ENCODE results near the gene DMRT1. TPM values are rescaled to one million over a fixed set of nuclear protein-coding genes. Genes with fewer than 3 reads are reported as not detected.

The DMRT1 gene
- total RNA-seq, 1 donor from 2014 or later = not detected

DNA sequence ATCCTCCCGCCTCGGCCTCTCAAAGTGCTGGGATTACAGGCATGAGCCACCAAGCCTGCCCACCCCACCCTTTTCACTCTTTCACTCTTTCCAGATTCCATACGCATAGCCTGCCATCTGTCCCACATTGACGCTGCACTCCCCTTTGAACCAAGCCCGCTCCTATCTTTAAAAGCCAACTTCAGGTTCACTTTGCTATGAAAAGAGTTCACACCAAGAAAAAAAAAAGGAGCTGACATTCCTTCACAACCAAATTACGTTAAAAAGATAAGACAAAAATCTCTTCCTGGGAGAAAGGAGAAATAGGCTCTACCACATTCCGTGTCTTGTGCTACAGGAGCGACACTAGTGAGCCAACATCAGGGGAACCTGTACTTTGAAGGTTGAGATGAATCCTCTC lies 41.5 kb downstream of the DMRT1 start:
- no peaks in the 10 kb centered on the region for H3K4me1 Mint-ChIP-seq
- TF ChIP-seq, protein P1, sequence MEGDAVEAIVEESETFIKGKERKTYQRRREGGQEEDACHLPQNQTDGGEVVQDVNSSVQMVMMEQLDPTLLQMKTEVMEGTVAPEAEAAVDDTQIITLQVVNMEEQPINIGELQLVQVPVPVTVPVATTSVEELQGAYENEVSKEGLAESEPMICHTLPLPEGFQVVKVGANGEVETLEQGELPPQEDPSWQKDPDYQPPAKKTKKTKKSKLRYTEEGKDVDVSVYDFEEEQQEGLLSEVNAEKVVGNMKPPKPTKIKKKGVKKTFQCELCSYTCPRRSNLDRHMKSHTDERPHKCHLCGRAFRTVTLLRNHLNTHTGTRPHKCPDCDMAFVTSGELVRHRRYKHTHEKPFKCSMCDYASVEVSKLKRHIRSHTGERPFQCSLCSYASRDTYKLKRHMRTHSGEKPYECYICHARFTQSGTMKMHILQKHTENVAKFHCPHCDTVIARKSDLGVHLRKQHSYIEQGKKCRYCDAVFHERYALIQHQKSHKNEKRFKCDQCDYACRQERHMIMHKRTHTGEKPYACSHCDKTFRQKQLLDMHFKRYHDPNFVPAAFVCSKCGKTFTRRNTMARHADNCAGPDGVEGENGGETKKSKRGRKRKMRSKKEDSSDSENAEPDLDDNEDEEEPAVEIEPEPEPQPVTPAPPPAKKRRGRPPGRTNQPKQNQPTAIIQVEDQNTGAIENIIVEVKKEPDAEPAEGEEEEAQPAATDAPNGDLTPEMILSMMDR (conservative IDR thresholded peaks at IDR 0.05) = no peak
- H3K9me3 Mint-ChIP-seq = no peaks in the 10 kb centered on the region
- no peak for DNase-seq (ENCODE audit: low read depth, low spot score)
- no peaks in the 10 kb centered on the region for H3K36me3 Mint-ChIP-seq (ENCODE audit: low read depth)
- peaks cover 35% of the 10 kb centered on the region for H3K27me3 Mint-ChIP-seq (ENCODE audit: low read depth)
- no peak overlapping the region for H3K27ac Mint-ChIP-seq (ENCODE audit: unreplicated experiment)
- H3K4me3 Mint-ChIP-seq = no peak overlapping the region

DNA sequence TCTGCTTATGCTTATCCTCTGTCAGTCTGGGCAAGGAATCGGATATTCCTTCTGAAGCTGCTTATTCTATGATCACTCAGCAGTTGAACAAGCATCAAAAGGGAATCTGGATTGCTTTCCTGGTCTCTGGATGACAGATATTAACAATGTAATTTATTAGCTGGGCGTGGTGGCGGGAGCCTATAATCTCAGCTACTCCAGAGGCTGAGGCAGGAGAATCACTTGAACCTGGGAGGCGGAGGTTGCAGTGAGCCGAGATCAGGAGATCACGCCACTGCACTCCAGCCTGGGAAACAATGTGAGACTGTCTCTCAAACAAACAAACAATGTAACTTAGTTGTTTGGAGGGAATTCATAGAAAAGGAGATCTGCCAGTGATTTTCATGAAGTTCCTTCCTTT lies 45.4 kb downstream of the DMRT1 start:
- Mint-ChIP-seq H3K9me3 (no peaks in the 10 kb centered on the region), H3K27ac (ENCODE audit: unreplicated experiment) (no peak overlapping the region), H3K4me3 (no peak overlapping the region), H3K4me1 (no peaks in the 10 kb centered on the region), H3K27me3 (ENCODE audit: low read depth) (peaks cover 18% of the 10 kb centered on the region), H3K36me3 (ENCODE audit: low read depth) (no peaks in the 10 kb centered on the region)
- TF ChIP-seq, protein P1 (conservative IDR thresholded peaks at IDR 0.05) = no peak
- no peak for DNase-seq (ENCODE audit: low read depth, low spot score)

DNA sequence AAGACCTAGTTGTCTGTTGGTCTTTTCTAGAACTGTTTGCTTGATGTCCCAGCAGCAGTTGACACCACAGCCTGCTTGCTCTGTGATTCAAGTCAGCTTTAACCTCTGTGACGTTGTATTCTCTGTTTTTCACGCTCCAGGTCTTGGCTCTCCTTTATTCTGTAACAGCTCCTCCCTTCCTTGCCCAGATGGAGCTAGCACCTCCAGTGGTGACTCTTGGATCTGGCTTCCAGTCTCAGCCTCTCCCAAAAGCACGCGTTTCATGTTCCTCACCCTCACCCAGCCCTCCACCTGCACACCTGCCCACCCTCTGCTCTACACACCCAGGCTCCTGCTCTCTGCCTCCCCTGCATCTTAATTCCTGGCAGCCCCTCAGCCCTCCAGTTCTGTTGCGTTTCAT lies 50.6 kb downstream of the DMRT1 start:
- Mint-ChIP-seq H3K27me3 (ENCODE audit: low read depth) (peaks cover 25% of the 10 kb centered on the region), H3K4me1 (no peaks in the 10 kb centered on the region), H3K9me3 (no peaks in the 10 kb centered on the region), H3K36me3 (ENCODE audit: low read depth) (no peaks in the 10 kb centered on the region), H3K27ac (ENCODE audit: unreplicated experiment) (no peak overlapping the region), H3K4me3 (no peak overlapping the region)
- TF ChIP-seq, protein P1 (conservative IDR thresholded peaks at IDR 0.05) = no peak
- no peak for DNase-seq (ENCODE audit: low read depth, low spot score)

DNA sequence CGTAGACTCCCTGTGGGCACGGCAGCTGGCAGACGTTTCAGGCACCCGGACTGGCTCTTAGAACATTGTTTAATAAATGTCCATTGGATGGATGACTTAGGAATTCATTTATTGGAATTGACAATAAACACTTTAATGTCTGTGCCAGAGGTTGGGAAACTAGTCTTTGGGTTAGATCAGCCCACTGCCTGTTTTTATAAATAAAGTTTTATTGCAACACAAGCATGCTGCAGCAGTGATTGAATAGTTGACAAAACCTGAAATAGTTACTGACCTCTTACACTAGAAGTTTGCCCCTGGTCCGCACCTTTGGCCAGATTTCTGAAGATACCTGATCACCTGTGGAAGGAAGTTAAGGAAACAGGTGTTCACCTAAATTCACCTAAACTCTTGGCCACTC lies 51.6 kb downstream of the DMRT1 start:
- TF ChIP-seq, protein P1 (conservative IDR thresholded peaks at IDR 0.05) = no peak
- DNase-seq (ENCODE audit: low read depth, low spot score) = no peak
- Mint-ChIP-seq H3K36me3 (ENCODE audit: low read depth) (no peaks in the 10 kb centered on the region), H3K27ac (ENCODE audit: unreplicated experiment) (no peak overlapping the region), H3K4me3 (no peak overlapping the region), H3K27me3 (ENCODE audit: low read depth) (peaks cover 23% of the 10 kb centered on the region), H3K9me3 (no peaks in the 10 kb centered on the region), H3K4me1 (no peaks in the 10 kb centered on the region)

DNA sequence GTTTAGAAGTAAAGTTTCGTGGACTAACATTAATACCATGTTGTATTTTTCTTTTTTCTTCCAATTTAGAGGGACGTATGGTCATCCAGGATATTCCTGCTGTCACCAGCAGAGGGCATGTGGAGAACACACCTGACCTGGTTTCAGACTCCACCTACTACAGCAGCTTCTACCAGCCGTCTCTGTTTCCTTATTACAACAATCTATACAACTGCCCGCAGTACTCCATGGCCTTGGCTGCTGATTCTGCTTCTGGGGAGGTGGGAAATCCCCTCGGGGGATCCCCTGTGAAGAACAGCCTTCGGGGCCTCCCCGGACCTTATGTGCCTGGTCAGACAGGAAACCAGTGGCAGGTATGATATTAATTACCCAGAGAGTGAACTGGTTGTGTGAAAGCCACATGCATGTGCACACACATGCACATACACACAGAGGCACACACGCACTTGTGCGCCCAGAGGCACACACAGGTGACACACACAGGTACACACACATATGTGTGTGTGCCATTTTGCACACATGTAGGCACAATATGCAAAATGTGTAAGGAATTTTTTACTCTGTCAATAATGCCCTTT lies 52.4 kb downstream of the DMRT1 start:
- TF ChIP-seq, protein P1 (conservative IDR thresholded peaks at IDR 0.05) = peak; percentile 92
- Mint-ChIP-seq H3K36me3 (ENCODE audit: low read depth) (no peaks in the 10 kb centered on the region), H3K27me3 (ENCODE audit: low read depth) (peaks cover 29% of the 10 kb centered on the region), H3K9me3 (no peaks in the 10 kb centered on the region), H3K27ac (ENCODE audit: unreplicated experiment) (no peak overlapping the region), H3K4me3 (no peak overlapping the region), H3K4me1 (no peaks in the 10 kb centered on the region)
- peak; percentile 42 for DNase-seq (ENCODE audit: low read depth, low spot score)
